ENCODE results near the gene NACA2.

DNA sequence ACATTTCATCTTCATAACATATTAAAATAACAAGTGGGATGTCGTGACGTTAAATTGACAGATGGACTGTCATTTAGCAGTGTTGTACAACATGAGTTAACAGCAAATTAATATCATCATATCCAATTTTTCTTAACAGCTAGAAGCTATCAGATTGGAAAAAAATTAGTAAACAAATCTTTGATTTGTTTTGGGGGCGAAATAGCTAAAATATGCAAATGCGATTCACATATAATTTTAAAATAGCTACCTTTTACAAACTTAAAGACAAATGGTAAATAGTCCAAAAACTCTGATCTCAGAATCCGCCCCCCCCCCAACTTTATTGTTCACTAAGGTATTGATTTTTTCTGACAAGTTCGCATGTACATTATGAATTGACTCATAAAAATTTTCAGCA, 20.3 kb upstream of the NACA2 start:
- TF ChIP-seq, protein P1, sequence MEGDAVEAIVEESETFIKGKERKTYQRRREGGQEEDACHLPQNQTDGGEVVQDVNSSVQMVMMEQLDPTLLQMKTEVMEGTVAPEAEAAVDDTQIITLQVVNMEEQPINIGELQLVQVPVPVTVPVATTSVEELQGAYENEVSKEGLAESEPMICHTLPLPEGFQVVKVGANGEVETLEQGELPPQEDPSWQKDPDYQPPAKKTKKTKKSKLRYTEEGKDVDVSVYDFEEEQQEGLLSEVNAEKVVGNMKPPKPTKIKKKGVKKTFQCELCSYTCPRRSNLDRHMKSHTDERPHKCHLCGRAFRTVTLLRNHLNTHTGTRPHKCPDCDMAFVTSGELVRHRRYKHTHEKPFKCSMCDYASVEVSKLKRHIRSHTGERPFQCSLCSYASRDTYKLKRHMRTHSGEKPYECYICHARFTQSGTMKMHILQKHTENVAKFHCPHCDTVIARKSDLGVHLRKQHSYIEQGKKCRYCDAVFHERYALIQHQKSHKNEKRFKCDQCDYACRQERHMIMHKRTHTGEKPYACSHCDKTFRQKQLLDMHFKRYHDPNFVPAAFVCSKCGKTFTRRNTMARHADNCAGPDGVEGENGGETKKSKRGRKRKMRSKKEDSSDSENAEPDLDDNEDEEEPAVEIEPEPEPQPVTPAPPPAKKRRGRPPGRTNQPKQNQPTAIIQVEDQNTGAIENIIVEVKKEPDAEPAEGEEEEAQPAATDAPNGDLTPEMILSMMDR (IDR thresholded peaks at IDR 0.05) = no peak
- TF ChIP-seq POLR2A (IDR thresholded peaks at IDR 0.05) = no peak
